Activated T-helper 1 cell treated with anti-CD3 and anti-CD28 coated beads, Interleukin-12 subunit alpha, Interleukin-12 subunit beta, Interleukin-2, Interleukin-4 antibody, amounts not matched to agents 30 ng/mL and 10 ng/mL and 1 ng/mL, durations not matched to agents 14 hours and 24 hours and 36 hours (primary cell): ENCODE results near the gene PPP1R3D. TPM values are rescaled to one million over a fixed set of nuclear protein-coding genes. Genes with fewer than 3 reads are reported as not detected.

Experiments used
- DNase-seq: peaks from one replicate; pipeline ENCODE4 v3.0.0; 2021; ENCODE audit warnings: low spot score
- H3K27ac Mint-ChIP-seq: one replicate; pipeline ENCODE4 v1.8.0; 2021; ENCODE audit warnings: mild to moderate bottlenecking, mixed read lengths
- H3K27me3 Mint-ChIP-seq: one replicate; pipeline ENCODE4 v1.8.0; 2022; ENCODE audit warnings: mild to moderate bottlenecking, moderate library complexity, mixed read lengths; ENCODE audit not compliant: insufficient read depth
- H3K36me3 Mint-ChIP-seq: one replicate; pipeline ENCODE4 v1.8.0; 2021; ENCODE audit warnings: low read depth, mixed read lengths
- H3K4me1 Mint-ChIP-seq: one replicate; pipeline ENCODE4 v1.8.0; 2021; ENCODE audit warnings: low read depth, mixed read lengths
- H3K4me3 Mint-ChIP-seq: one replicate; pipeline ENCODE4 v1.8.0; 2021; ENCODE audit warnings: mild to moderate bottlenecking, moderate library complexity, mixed read lengths
- H3K9me3 Mint-ChIP-seq: one replicate; pipeline ENCODE4 v1.8.0; 2021; ENCODE audit warnings: mixed read lengths
- intact Hi-C: fragments of 100-400 bp; cut with micrococcal nuclease; formaldehyde crosslinking; loops from one replicate; pipeline ENCODE4 v1.15.1; 2024
- total RNA-seq: library from RNA; stranded (reverse); gene quantifications from 2 replicates; pipeline ENCODE4 v1.2.3, GENCODE V29; 2022

PPP1R3D gene, protein sequence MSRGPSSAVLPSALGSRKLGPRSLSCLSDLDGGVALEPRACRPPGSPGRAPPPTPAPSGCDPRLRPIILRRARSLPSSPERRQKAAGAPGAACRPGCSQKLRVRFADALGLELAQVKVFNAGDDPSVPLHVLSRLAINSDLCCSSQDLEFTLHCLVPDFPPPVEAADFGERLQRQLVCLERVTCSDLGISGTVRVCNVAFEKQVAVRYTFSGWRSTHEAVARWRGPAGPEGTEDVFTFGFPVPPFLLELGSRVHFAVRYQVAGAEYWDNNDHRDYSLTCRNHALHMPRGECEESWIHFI
- 7.0 and 7.6 TPM in 2 replicates for total RNA-seq

DNA sequence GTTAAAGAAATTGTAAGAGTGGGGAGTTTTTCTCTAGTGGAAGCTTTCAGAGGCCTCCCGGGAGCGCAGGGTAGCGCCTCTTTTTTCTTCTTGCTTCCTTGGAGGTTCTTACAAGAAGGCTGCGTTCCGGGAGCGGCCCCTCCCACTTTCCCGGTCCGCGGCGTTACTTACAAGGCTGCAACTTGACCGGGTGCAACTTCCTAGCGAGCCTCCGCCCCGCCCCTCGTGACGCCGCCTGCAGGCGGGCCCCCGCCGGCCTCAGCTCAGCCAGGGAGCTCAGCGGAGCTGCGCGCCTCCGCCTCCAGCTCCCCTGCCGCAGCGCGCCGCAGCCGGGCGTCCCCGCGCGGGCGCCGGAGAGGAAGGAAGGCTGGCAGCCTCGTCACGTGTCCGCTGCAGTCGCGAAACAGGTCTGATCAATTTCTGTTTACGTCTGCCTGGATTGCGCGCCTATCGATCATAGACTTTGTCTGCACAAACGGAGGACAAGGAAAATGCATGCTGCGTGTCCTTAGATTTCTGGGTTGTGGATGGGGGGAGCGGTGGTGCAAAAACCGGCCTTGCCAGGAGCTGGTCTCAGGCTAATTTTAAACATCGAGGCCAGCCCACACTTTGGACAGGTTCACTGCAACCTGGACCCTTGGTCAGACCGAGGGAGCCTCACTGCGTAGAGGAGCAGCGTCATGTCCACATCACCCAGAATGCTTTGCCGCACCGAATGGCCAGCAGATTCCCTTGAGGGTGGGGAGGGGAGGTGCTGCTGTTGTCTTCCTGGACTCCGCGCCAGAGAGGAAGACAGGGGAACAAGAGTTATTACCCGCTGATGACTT lies at the start of gene PPP1R3D, which contains the start of gene FAM217B:
Gene PPP1R3D (minus strand): TSS at position 177 of the 827 bp plus-strand sequence. CDS start 374 bp downstream, outside the sequence.
Gene FAM217B (plus strand): TSS at position 261 of the 827 bp plus-strand sequence. CDS start 3,555 bp downstream, outside the sequence.
- peak within 1 kb of the TSS; percentile 98 for H3K4me3 Mint-ChIP-seq
- H3K4me1 Mint-ChIP-seq: peaks cover 48% of the 10 kb centered on the region
- H3K27ac Mint-ChIP-seq: peak within 1 kb of the TSS; percentile 99
- intact Hi-C loops: loop anchor here (1.0 to 5.0 kb wide), 4 partner anchors 8 to 1288 kb away; partner anchors contain the start of gene STX16
- no peaks in the 10 kb centered on the region for H3K27me3 Mint-ChIP-seq
- peak; percentile 92 for DNase-seq
- H3K36me3 Mint-ChIP-seq: peaks cover 27% of the 10 kb centered on the region
- no peaks in the 10 kb centered on the region for H3K9me3 Mint-ChIP-seq

DNA sequence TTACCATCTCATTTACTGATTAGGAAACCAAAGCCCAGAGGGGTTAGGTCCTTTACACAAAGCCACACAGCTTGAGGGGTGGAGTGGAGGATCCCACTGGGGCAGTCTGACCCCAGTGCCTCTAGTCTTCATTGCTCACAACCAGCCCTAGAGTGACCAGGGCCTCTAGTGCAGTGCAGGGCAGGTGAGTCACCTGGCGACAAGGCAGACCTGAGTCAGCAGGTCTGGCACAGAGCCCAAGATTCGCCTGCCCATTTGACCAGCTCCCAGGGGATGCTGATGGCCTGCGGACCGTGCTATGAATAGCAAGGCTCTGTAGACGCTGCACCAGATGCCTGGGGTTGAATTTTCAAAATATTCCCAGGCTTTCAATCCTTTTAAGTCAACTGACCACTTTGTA lies 48.0 kb upstream of the PPP1R3D start:
- H3K4me1 Mint-ChIP-seq: no peaks in the 10 kb centered on the region
- H3K27ac Mint-ChIP-seq: no peak overlapping the region
- intact Hi-C loops: loop anchor here (1.0 kb wide), 1 partner anchor 16 kb away; no protein-coding TSS in a partner anchor
- H3K27me3 Mint-ChIP-seq: no peaks in the 10 kb centered on the region
- no peak overlapping the region for H3K4me3 Mint-ChIP-seq
- H3K36me3 Mint-ChIP-seq: no peaks in the 10 kb centered on the region
- no peak for DNase-seq
- no peaks in the 10 kb centered on the region for H3K9me3 Mint-ChIP-seq

DNA sequence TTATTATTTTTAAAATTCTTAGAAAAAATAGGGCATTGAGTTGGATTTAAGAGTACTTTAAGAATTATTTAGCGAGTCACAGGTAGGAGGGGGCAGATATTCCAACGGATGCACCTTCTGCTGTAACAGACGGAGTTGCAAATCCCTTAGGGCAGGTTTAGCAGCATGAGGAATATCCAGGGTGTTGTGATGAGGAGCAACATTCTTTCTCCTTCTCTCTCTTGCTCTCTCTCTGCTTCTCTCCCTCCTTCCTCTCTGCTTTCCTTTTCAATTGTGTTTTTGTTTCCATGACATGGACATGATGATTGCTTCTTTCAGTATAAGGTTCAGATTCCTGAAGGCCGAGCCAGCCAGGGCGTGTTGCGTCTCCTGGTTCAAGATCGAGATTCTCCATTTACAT lies 47.0 kb upstream of the PPP1R3D start:
- Mint-ChIP-seq H3K27ac (no peak overlapping the region), H3K36me3 (no peaks in the 10 kb centered on the region), H3K27me3 (no peaks in the 10 kb centered on the region), H3K9me3 (no peaks in the 10 kb centered on the region), H3K4me3 (no peak overlapping the region), H3K4me1 (no peaks in the 10 kb centered on the region)
- intact Hi-C loops: no loop called here
- no peak for DNase-seq

DNA sequence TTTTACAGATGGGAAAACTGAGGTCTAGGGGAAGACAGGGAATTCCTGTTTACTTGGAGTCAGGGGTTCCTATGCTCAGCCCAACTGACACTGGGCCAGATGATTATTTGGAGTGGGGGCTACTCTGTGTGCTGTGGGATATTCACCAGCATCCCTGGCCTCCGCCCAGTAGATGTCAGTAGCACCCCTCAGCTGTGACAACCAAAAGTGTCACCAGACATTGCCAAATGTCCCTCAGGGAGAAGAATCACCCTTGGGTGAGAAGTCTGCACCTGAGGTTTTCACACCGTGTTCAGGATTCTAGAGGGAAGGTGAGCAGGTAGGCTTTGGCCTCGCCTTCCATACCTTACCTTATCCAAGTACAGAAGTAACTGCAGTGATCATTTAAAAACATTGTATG lies 45.8 kb upstream of the PPP1R3D start:
- no peak for DNase-seq
- no peaks in the 10 kb centered on the region for H3K9me3 Mint-ChIP-seq
- H3K27ac Mint-ChIP-seq: no peak overlapping the region
- no peaks in the 10 kb centered on the region for H3K36me3 Mint-ChIP-seq
- intact Hi-C loops: no loop called here
- H3K4me3 Mint-ChIP-seq: no peak overlapping the region
- no peaks in the 10 kb centered on the region for H3K4me1 Mint-ChIP-seq
- no peaks in the 10 kb centered on the region for H3K27me3 Mint-ChIP-seq

DNA sequence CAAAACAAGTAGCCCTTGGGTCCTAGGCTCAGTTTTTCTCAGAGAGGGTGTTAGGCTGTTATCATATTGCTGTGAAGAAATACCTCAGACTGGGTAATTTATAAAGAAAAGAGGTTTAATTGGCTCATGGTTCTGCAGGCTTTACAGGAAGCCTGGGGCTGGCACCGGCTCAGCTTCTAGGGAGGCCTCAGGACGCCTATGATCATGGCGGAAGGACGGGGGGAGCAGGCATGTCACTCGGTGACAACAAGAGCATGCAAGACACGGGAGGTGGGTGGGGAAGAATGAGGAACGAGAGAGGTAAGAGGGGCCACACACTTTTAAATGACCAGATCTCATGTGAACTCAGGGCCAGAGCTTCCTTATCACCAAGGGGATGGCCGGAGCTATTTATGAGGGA lies 45.1 kb upstream of the PPP1R3D start:
- intact Hi-C loops: no loop called here
- no peak for DNase-seq
- Mint-ChIP-seq H3K4me3 (no peak overlapping the region), H3K27me3 (no peaks in the 10 kb centered on the region), H3K36me3 (no peaks in the 10 kb centered on the region), H3K9me3 (no peaks in the 10 kb centered on the region), H3K27ac (no peak overlapping the region), H3K4me1 (no peaks in the 10 kb centered on the region)

DNA sequence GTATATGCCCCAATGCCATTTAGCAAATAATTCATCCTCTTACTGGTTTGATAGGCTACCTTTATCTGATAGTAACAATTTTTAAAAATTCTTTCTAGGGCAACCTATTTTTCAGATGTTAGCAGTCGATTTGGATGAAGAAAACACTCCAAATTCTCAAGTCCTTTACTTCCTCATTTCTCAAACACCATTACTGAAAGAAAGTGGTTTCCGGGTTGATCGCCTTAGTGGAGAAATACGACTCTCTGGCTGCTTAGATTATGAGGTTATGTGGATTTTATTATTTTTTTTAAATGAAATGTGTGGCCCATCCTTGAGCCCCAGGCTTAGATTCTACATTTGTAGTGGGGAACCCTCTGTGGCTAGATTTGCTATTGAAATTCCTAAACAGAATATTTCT lies 44.4 kb upstream of the PPP1R3D start:
- Mint-ChIP-seq H3K9me3 (no peaks in the 10 kb centered on the region), H3K27me3 (no peaks in the 10 kb centered on the region), H3K27ac (no peak overlapping the region), H3K36me3 (no peaks in the 10 kb centered on the region), H3K4me1 (no peaks in the 10 kb centered on the region), H3K4me3 (no peak overlapping the region)
- intact Hi-C loops: no loop called here
- DNase-seq: no peak

DNA sequence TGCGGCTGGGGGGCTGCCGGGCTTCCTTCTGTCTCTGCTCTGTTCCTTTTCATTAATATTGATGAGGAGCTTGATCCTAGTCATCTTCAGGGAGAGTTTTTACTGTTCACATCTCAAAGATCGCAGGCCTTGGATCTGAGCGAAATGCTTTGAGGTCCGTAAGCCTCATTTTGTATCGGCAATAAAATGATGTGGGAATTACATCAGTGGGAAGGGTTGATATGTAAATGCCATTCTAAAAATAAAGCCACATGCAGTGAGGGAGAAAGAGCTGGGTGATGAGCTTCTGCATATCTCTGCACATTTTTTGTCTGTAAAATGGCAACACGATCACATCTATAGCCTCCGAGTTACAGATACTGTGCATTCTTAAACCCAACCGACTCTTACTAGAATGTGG lies 43.0 kb upstream of the PPP1R3D start:
- Mint-ChIP-seq H3K4me1 (no peaks in the 10 kb centered on the region), H3K27ac (no peak overlapping the region), H3K9me3 (no peaks in the 10 kb centered on the region), H3K36me3 (no peaks in the 10 kb centered on the region), H3K27me3 (no peaks in the 10 kb centered on the region), H3K4me3 (no peak overlapping the region)
- intact Hi-C loops: no loop called here
- DNase-seq: no peak

DNA sequence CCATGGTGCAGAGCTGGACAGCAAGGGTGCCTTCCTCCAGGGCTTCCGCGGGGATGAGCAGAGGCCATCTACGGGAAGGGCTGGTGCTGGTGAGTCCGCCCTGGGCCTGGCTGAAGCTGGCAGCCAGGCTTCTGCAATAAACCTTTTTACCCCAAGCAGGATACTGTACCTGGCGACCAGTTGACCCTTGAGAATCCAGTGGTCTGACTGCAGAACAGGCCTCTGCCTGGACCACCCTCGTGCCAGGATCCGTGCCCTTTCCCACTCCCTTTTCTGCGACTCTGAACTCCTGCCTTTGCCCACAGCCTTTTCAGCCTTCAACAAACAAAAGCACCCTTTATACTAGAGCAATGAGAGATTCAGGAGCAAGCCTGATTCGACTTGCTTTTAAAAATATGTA lies 37.0 kb upstream of the PPP1R3D start:
- intact Hi-C loops: no loop called here

DNA sequence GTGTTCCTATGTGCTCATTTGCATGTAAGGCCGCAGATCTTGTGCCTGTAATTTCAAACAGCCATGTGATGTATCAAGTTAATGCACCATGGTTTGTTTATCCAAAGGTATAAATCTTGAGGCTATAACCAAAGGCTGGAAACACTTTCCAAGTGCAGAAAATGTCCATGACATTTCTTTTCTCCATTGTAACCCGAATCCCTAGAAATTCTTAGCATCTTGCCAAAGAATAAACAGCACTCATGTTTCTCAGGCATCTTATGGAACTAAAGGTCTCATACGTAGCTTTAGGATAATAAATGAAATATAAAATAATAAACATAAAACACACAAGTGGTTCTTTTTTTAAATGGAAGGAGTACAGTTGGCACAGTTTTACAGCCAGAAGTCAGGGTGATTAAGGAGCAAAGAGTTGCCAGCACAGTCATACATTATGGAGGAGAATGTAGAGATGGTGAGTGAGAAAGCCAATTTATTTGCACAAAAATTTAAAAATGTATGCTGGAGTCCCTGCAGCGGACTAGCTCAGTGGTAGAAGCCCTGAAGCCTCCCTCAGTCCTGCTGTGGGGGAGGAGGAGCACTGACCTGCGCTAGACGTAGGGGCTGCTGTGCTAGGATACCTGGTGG lies 36.2 kb upstream of the PPP1R3D start:
- no peaks in the 10 kb centered on the region for H3K9me3 Mint-ChIP-seq
- H3K27ac Mint-ChIP-seq: no peak overlapping the region
- no peak overlapping the region for H3K4me3 Mint-ChIP-seq
- DNase-seq: no peak
- H3K36me3 Mint-ChIP-seq: no peaks in the 10 kb centered on the region
- peaks cover 1% of the 10 kb centered on the region for H3K27me3 Mint-ChIP-seq
- intact Hi-C loops: no loop called here
- H3K4me1 Mint-ChIP-seq: no peaks in the 10 kb centered on the region

More for the DNA sequence above, 37.0 kb upstream of the PPP1R3D start:
- H3K4me1 Mint-ChIP-seq: no peaks in the 10 kb centered on the region
- no peak overlapping the region for H3K4me3 Mint-ChIP-seq
- H3K27ac Mint-ChIP-seq: no peak overlapping the region
- peaks cover 1% of the 10 kb centered on the region for H3K27me3 Mint-ChIP-seq
- H3K36me3 Mint-ChIP-seq: no peaks in the 10 kb centered on the region
- no peak for DNase-seq
- H3K9me3 Mint-ChIP-seq: no peaks in the 10 kb centered on the region

DNA sequence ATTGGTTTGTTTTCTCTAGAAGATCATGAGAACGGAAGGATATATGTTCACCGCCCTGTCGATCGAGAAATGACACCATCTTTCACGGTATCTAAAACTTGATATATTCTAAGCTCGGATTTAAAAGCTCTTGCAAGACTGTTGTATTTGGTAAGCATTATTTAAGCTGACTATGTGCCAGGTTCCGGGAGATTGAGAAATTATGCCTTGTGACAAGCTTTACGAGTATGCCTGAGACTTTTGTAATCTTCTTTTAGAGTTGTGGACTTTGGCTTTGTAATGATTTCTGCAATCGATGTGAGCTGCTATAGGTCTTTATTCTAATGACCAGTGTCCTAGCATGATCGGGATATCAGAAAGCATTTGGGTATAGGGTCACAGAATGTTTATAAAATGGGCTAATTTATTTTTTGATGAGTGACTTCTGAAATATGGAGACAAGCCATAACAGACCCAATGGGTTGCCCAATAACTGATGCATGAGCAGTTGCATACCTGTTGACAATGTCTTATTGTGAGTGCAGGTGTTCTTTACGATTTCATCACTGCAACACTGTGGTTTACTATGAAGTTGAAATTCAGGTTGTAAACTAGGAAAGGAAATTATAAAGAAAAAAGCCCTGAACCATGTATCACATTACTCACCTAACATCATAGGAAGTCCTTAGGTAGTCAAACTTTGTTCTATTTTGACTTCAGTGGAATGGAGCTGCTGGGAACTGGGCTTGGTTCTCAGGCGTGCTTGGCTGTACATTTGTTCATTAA lies 32.1 kb upstream of the PPP1R3D start:
- H3K27me3 Mint-ChIP-seq: peaks cover 4% of the 10 kb centered on the region
- H3K9me3 Mint-ChIP-seq: no peaks in the 10 kb centered on the region
- intact Hi-C loops: no loop called here
- no peaks in the 10 kb centered on the region for H3K36me3 Mint-ChIP-seq
- no peak for DNase-seq
- H3K4me3 Mint-ChIP-seq: no peak overlapping the region
- H3K4me1 Mint-ChIP-seq: no peaks in the 10 kb centered on the region
- H3K27ac Mint-ChIP-seq: no peak overlapping the region

DNA sequence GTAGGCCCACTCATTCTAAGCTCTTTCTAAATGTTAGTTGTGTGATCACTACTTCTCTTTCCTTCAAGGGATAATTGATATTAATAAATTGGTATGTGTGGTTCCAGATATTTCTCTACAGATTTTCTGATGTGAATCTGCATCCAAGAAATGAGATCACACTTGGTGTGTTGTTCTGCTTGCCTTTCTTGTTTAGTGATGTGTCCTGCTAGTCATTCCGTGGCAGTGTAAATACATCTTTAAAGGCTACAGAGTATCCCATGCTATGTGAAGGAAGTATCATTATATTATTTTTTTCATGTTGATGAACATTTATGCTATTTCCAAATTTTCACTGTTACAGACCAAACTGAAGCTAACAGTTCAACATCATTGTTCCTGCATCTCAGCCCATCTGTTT lies 31.3 kb upstream of the PPP1R3D start:
- Mint-ChIP-seq H3K36me3 (no peaks in the 10 kb centered on the region), H3K27ac (no peak overlapping the region), H3K27me3 (peaks cover 2% of the 10 kb centered on the region), H3K4me1 (no peaks in the 10 kb centered on the region), H3K9me3 (no peaks in the 10 kb centered on the region), H3K4me3 (no peak overlapping the region)
- no peak for DNase-seq
- intact Hi-C loops: no loop called here

DNA sequence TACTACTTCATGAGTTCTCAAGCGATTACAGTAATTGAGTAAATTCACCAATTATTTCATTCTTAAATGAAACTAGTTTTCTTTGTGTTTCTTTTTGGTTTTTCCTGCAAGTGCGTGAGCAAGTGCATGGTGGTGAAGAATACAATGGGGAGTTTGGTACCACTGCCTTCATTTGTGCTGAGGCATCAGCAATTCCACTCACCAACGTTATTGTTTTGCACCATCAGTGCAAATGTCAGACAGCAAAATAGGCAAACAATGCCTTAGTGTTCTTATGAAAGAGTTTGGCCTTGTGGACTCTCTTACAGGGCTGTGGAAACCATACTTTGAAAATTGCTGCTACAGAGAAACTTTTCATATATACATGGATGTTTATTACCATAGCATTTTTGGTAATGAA lies 26.3 kb upstream of the PPP1R3D start:
- H3K27me3 Mint-ChIP-seq: peaks cover 2% of the 10 kb centered on the region
- H3K4me1 Mint-ChIP-seq: no peaks in the 10 kb centered on the region
- H3K27ac Mint-ChIP-seq: no peak overlapping the region
- H3K4me3 Mint-ChIP-seq: no peak overlapping the region
- H3K36me3 Mint-ChIP-seq: no peaks in the 10 kb centered on the region
- DNase-seq: no peak
- H3K9me3 Mint-ChIP-seq: no peaks in the 10 kb centered on the region
- intact Hi-C loops: no loop called here
